ENCODE data around the gene GBA2.

Gene GBA2

DNA sequence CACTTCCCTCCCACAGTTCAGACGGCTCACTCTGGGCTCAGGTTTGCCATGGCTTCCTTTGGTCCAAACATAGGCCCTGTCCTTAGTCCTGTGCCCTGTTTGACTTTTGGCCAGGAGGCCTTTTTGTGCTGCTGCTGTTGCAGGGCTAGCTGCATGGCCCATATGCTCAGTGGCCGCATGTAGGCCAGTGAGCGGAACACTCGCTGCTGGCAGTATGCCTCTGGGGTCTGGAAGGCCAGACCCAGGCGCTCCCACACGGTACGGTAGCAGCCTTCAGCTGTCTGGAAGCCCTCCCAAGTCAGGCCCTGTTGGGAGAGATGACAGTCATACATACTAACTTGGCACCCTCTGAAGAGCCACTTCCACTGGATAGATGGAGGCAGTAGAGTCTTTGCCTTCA lies 11.9 kb downstream of the GBA2 start:
- no peak for ATAC-seq

DNA sequence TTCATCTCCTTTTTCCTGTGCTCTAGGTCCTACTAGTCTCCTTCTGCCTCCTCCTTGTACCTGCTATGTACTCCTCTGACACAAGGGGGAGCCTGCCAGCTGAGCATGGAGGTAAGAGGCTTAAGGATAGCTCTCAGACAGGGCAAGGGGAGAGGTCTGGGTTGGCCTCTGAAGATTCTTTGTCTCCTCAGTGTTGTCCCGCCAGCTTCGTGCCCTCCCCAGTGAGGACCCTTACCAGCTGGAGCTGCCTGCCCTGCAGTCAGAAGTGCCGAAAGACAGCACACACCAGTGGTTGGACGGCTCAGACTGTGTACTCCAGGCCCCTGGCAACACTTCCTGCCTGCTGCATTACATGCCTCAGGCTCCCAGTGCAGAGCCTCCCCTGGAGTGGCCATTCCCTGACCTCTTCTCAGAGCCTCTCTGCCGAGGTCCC lies 12.8 kb downstream of the GBA2 start:
- no peak for ATAC-seq

GRCh38 chr9:35734096-35734495 lies 14.9 kb downstream of the GBA2 start:
- ATAC-seq = no peak

- no peak for ATAC-seq
These were observed 16.1 kb downstream of the GBA2 start for GRCh38 chr9:35732800-35733541.

GRCh38 chr9:35732185-35732799 lies 16.7 kb downstream of the GBA2 start, which contains the start of the genes CREB3 and TLN1:
Gene CREB3, plus strand, starts transcription at chr9:35732666. Its CDS starts 107 bp downstream, at chr9:35732773.
Gene TLN1, minus strand, starts transcription at chr9:35732195. Its CDS starts 6,501 bp downstream, at chr9:35725694.
- peak; percentile 91 to 92 for ATAC-seq

GRCh38 chr9:35731415-35732184 lies 17.4 kb downstream of the GBA2 start:
- no peak for ATAC-seq

- ATAC-seq = no peak
These were observed 18.6 kb downstream of the GBA2 start for GRCh38 chr9:35730486-35730854.

- ATAC-seq = no peak
These were observed 19.1 kb downstream of the GBA2 start for GRCh38 chr9:35729700-35730485.

DNA sequence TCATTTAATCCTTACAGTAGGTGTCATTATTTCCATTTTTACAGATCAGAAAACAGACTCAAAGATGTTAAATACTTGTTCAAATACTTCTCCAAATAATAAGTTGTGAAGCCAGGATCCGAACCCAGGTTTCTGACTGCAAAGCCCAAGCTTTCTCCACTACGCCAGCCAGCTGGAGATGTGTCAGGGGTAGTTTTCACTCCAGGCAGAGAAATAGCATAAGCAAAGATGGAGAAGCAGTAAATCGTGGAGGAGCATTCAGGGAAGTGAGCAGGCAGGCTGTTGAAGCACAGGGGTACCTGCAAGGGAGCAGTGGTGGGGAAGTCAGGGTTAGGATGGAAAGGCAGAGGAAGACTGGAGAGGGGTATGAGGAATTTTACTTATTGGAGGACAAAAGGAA lies 19.9 kb downstream of the GBA2 start:
- ATAC-seq = no peak

DNA sequence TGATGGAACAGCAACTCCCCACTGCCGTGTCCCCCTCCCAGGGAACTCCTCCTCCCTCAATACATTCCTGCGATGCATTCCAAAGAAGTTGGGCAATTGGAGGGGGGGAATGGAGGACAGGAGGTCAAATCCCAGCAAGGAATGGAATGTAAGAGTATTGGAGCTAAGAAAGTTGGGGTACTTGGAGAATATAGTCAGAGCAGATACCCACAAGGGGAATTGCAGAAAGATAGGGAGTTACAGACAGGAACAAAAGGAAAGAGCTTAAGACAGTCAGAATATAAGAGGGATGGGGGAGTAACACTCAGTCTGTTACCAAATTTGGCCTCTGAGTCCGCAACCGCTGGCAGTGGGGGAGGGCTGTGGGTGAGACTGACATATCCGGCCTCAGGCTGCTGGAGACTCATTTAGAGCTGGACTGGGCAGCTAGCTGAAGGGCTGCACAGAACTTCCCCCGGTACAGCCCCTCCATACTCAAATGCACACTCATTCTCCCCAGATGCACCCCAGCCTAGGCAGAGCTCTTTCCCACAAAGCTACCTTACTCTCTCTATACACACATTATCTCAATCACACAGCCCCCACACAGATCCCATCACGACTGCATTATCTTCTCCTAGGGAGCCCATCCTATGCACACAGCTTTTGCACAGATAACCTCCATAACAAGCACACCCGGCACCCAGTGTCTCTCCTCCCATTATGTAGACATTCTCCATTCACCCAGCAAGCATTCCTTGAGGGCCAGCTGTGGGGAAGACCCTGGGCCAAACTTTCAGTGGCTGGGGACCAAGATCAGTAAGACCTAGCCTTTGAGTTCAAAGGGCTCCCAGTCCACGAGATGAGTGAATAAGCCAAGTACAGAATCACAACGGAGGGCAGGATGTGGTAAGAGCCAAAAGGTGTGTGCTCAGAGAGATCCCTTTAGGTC lies 20.7 kb downstream of the GBA2 start:
- no peak for ATAC-seq

DNA sequence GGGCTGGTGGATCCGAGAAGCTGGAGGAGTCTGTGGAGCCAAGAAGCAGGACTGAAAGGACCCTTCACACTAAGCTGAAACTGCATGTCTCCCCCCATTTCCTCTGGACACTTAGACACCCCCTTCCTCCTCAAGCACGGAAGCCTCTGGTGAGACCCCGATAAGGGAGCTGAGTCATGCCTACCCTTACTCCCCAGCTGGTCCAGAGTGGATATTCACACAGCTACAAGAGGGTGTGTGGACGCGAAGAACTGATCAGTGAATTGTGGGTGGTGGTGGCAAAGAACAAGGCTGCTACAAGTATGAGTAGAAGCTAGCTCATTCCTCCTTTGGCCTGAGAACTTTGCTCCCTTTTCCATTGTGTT lies 21.4 kb downstream of the GBA2 start:
- no peak for ATAC-seq

DNA sequence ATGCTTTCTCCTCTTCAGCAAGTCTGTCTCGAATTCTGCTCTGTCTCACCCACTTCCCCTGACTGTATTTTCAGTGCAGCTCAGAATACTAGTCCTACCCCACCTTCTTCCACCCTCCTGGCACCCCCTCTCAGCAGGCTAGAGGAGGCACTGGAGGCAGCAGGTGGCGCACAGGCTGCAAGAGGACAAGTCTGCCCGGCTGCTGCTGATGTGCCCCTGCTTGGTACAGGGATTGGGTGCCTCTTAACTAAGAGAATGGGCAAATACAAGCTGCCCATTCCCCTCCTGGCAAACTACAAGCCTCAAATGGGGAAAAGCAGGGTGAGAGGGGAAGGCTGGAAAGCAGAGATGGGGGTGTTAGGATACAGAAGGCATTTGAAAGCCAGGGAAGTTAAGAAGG lies 22.1 kb downstream of the GBA2 start:
- peak; percentile 41 to 54 for ATAC-seq

GRCh38 chr9:35725362-35725761 lies 23.7 kb downstream of the GBA2 start:
- no peak for ATAC-seq

- no peak for ATAC-seq
These were observed 25.1 kb downstream of the GBA2 start for GRCh38 chr9:35723908-35724307.

GRCh38 chr9:35723426-35723825 lies 25.6 kb downstream of the GBA2 start:
- no peak for ATAC-seq

- ATAC-seq = no peak
These were observed 29.5 kb downstream of the GBA2 start for GRCh38 chr9:35719546-35719945.

- ATAC-seq = peak; percentile 28 to 48
These were observed 30.1 kb downstream of the GBA2 start for GRCh38 chr9:35718721-35719511.

GRCh38 chr9:35717132-35717870 lies 31.7 kb downstream of the GBA2 start:
- no peak for ATAC-seq

- no peak for ATAC-seq
These were observed 32.8 kb downstream of the GBA2 start for GRCh38 chr9:35716230-35716629.
